ENCODE data around the gene LTBP2.

The LTBP2 gene

GRCh38 chr14:74638066-74638465 lies 26.0 kb upstream of the LTBP2 start:
- no peak for TF ChIP-seq CTCF (IDR thresholded peaks at IDR 0.05; ENCODE audit: borderline replicate concordance, insufficient read depth, low read depth, low read length)
- H3K4me3 ChIP-seq (ENCODE audit: low read depth, low read length), result no peak overlapping the region

GRCh38 chr14:74637178-74637550 lies 25.1 kb upstream of the LTBP2 start:
- TF ChIP-seq CTCF (IDR thresholded peaks at IDR 0.05; ENCODE audit: borderline replicate concordance, insufficient read depth, low read depth, low read length), result no peak
- no peak overlapping the region for H3K4me3 ChIP-seq (ENCODE audit: low read depth, low read length)

- no peak for TF ChIP-seq CTCF (IDR thresholded peaks at IDR 0.05; ENCODE audit: borderline replicate concordance, insufficient read depth, low read depth, low read length)
- no peak overlapping the region for H3K4me3 ChIP-seq (ENCODE audit: low read depth, low read length)
Measured at GRCh38 chr14:74636424-74637177, 24.6 kb upstream of the LTBP2 start.

GRCh38 chr14:74635847-74636246 lies 23.8 kb upstream of the LTBP2 start:
- TF ChIP-seq CTCF (IDR thresholded peaks at IDR 0.05; ENCODE audit: borderline replicate concordance, insufficient read depth, low read depth, low read length), result no peak
- no peak overlapping the region for H3K4me3 ChIP-seq (ENCODE audit: low read depth, low read length)

- H3K4me3 ChIP-seq (ENCODE audit: low read depth, low read length), result no peak overlapping the region
- no peak for TF ChIP-seq CTCF (IDR thresholded peaks at IDR 0.05; ENCODE audit: borderline replicate concordance, insufficient read depth, low read depth, low read length)
Measured at GRCh38 chr14:74634964-74635363, 22.9 kb upstream of the LTBP2 start.

GRCh38 chr14:74634481-74634880 lies 22.4 kb upstream of the LTBP2 start:
- H3K4me3 ChIP-seq (ENCODE audit: low read depth, low read length), result no peak overlapping the region
- TF ChIP-seq CTCF (IDR thresholded peaks at IDR 0.05; ENCODE audit: borderline replicate concordance, insufficient read depth, low read depth, low read length), result no peak
